ES-I3 (cell line): ENCODE measurements around the gene FAM53B.

ENCODE experiments used
- H3K36me3 ChIP-seq: 2 replicates; pipeline ENCODE4 v1.6.1; 2013; ENCODE audit warnings: mild to moderate bottlenecking, low read length, control low read depth, moderate library complexity; ENCODE audit not compliant: insufficient read depth
- H3K4me1 ChIP-seq: 2 replicates; pipeline ENCODE4 v1.6.1; 2013; ENCODE audit warnings: mild to moderate bottlenecking, control low read depth, low read length; ENCODE audit not compliant: insufficient read depth
- H3K9ac ChIP-seq: 2 replicates; pipeline ENCODE4 v1.6.1; 2013; ENCODE audit warnings: low read depth, mild to moderate bottlenecking, low read length, moderate library complexity
- H3K9me3 ChIP-seq: 2 replicates; pipeline ENCODE4 v1.6.1; 2013; ENCODE audit warnings: mild to moderate bottlenecking, low read length, moderate library complexity; ENCODE audit not compliant: control insufficient read depth, insufficient read depth

Gene FAM53B

GRCh38 chr10:124648738-124649137, 95.4 kb downstream of the FAM53B start:
- H3K9ac ChIP-seq, result no peak overlapping the region
- peaks cover 25% of the 10 kb centered on the region for H3K4me1 ChIP-seq
- H3K36me3 ChIP-seq, result no peaks in the 10 kb centered on the region
- H3K9me3 ChIP-seq, result no peaks in the 10 kb centered on the region

DNA sequence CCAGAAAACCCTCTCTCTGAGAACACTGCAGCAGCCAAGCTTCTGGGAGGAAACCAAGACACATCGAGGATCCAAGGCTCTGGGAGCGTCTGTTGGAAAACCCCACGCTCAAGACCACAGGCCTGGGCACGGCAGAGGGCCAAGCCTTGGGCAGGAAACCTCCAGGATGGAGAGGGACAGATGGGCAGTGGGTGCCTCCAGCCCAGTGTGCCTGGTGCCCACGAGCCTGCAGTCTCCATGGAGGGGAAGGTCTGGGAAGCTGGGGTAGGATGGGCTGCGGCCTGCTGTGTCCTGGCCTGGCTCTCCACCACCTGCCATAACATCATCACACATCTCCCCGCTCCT, 96.1 kb downstream of the FAM53B start:
- no peaks in the 10 kb centered on the region for H3K36me3 ChIP-seq
- H3K9me3 ChIP-seq, result no peaks in the 10 kb centered on the region
- H3K9ac ChIP-seq, result no peak overlapping the region
- peaks cover 25% of the 10 kb centered on the region for H3K4me1 ChIP-seq

DNA sequence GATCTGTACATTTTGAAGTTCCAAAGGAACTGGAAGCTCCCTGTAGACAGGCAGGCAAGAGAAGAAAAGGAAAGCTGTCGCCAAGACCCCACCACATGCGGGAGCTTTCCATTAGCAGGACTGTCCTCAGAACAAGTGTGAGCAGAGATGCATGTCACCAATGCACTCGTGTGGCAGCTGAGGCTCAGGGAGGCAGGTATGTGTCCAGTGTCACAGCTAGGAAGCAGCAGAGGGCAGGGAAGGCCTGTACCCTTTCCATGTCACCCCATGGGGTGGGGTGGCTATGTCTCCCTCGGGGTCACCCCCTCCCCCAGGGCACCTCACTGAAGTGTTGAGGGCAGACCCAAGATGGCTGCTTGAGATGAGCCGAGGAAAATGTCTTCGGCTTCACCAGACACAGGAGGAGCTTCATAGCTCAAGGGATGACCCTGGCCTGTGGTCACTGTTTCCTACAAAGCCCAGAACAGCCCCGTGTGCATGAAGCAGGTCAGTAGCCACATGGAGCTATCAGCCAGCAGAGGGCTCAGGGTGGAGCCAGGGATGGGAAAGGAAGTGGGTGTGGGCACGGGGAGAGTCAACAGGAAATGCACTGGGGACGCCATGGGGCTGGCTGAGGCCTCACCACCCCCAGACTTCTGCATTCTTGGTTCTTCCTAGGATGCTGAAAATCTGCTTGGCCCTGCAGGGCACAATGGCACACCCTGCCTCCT, 96.6 kb downstream of the FAM53B start:
- peaks cover 25% of the 10 kb centered on the region for H3K4me1 ChIP-seq
- H3K9ac ChIP-seq, result no peak overlapping the region
- no peaks in the 10 kb centered on the region for H3K36me3 ChIP-seq
- H3K9me3 ChIP-seq, result no peaks in the 10 kb centered on the region

DNA sequence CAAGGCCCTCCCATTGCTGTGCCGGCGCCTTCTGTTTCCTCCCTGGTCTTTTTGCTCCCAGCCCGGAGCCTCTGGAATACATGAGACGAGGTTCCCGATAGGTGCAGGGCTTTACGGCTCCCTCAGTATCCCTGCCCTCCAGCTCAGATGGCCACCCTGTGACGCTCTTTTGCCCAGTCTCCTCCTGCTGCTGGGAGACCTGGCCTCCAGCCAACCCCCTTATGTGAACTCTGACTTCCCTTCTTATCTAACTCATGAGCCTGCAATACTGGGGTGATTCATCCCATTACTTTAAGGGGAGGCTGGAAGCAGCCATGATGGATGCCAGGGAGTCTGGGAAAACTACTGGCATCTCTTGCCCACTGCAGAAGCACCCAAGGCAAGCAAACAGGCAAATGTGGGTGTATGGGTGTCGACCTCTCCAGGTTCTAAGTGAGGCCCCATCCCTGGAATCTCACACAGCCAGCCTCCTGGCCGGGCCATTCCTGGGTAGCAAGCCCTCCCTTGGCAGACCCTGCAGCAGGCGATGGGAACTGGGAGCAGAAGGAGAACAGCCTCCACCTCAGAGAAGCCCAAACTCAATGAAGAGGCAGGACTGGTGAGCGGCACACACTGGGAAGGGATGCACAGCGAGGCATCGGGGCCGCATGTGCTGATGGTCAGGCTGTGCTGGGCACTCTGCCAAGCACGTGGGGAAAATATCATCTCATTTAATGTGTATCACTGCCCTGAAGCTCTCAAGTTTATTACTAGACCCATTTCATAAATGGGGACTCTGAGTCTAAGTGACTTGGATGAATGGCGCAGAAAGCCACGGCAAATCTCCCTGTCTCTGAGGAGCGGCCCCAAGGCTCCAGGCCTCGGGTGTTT, 97.5 kb downstream of the FAM53B start:
- H3K9ac ChIP-seq, result no peak overlapping the region
- H3K4me1 ChIP-seq, result peaks cover 25% of the 10 kb centered on the region
- H3K9me3 ChIP-seq, result no peaks in the 10 kb centered on the region
- H3K36me3 ChIP-seq, result no peaks in the 10 kb centered on the region

DNA sequence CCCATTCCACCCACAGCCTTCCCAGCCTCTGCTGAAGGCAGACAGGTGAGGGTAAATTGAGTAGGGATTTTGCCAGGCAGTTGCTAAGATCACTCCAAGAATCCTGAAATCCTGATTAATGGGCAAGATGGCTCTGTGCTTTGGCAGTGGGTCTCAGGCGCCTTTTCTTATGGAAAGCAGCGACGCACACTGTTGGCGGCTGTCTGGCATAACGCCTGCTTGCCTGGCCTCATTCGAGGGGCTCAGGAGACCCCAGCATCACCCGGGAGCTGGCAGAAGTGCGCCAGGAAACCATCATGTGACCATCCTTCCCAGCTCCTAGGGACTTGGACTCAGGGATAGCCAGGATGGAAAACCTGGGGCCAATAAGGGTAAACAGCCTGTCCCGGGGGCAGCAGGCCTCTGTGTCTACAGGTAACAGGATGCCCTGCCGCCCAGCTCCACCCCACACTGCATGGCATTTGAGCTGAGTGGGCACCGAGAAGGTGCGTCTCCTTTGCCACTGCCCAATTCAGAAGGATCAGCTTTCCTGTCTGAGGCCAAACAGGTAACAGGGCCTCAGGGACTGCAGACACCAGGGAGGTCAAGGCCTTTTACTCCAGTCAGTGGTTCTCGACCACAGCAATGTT, 98.6 kb downstream of the FAM53B start:
- Histone ChIP-seq H3K36me3 (no peaks in the 10 kb centered on the region), H3K4me1 (peaks cover 15% of the 10 kb centered on the region), H3K9me3 (no peaks in the 10 kb centered on the region), H3K9ac (no peak overlapping the region)

- Histone ChIP-seq H3K9ac (no peak overlapping the region), H3K4me1 (peaks cover 9% of the 10 kb centered on the region; the same call in 1 of the 2 replicates)
These were observed 99.3 kb downstream of the FAM53B start for GRCh38 chr10:124644771-124645415.

DNA sequence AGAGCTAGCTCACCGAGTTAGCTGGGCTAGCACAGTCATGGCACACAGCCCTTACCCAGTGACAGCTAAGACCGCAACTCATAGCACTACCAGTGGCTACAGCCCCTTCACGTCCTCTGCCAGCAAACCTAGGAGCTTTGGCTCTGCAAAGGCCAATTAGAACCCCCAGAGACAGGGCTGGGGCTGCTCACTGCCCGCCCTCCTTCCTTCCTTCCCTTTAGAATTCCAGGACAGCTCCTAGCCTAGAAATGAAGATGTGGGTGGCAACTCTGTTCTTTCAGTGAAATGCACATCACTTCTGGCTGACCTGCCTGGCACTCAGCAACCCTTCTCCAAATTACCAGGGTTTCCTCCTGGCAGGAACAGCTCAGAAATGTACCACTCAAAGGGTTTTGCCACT, 99.9 kb downstream of the FAM53B start:
- H3K4me1 ChIP-seq, result peaks cover 9% of the 10 kb centered on the region; the same call in 1 of the 2 replicates
- H3K9me3 ChIP-seq, result no peaks in the 10 kb centered on the region
- H3K9ac ChIP-seq, result no peak overlapping the region
- H3K36me3 ChIP-seq, result no peaks in the 10 kb centered on the region

More at GRCh38 chr10:124644771-124645415, 99.3 kb downstream of the FAM53B start:
- Histone ChIP-seq H3K9me3 (no peaks in the 10 kb centered on the region), H3K36me3 (no peaks in the 10 kb centered on the region)

DNA sequence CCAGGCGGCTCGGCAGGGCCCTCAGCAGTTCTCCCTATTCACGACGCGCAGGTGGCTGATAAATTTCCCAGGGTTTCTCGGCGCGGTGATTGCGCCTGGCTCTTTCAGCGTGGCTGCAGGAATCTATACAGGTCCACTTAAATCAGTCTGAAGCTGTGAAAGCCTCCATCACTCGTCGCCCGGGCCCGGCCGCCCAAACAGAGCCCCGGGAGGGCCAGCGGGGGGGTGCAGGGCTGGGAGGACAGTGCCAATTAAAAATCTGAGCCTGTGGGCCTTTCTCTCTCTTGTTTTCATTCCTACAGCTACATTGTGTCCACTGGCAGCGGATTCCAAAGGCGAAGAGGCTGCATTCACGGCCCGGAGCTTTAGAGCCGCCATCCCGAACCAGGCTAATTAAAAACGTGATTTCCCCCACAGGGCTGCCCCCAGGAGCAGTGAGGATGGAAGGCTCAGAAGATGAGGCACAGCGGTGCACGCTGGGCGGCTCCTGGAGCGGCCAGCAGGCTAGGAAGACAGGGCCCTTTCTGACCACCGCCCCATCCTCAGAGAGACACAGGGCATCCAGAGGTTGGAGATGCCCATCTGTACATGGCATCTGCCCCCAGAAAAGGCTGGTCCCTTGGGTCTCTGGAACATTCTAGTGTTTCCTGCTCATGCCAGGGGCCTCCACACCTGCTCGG, 100.7 kb downstream of the FAM53B start:
- Histone ChIP-seq H3K9ac (no peak overlapping the region), H3K36me3 (no peaks in the 10 kb centered on the region), H3K9me3 (no peaks in the 10 kb centered on the region), H3K4me1 (peaks cover 9% of the 10 kb centered on the region; the same call in 1 of the 2 replicates)

GRCh38 chr10:124642088-124642710, 102.0 kb downstream of the FAM53B start:
- H3K9me3 ChIP-seq, result no peaks in the 10 kb centered on the region
- H3K9ac ChIP-seq, result no peak overlapping the region

GRCh38 chr10:124641282-124642087, 102.7 kb downstream of the FAM53B start:
- Histone ChIP-seq H3K4me1 (no peaks in the 10 kb centered on the region), H3K9me3 (no peaks in the 10 kb centered on the region), H3K36me3 (no peaks in the 10 kb centered on the region), H3K9ac (no peak overlapping the region)

More at GRCh38 chr10:124642088-124642710, 102.0 kb downstream of the FAM53B start:
- H3K36me3 ChIP-seq, result no peaks in the 10 kb centered on the region
- H3K4me1 ChIP-seq, result no peaks in the 10 kb centered on the region

GRCh38 chr10:124640538-124641231, 103.5 kb downstream of the FAM53B start:
- no peaks in the 10 kb centered on the region for H3K9me3 ChIP-seq
- no peaks in the 10 kb centered on the region for H3K36me3 ChIP-seq
- H3K9ac ChIP-seq, result no peak overlapping the region
- no peaks in the 10 kb centered on the region for H3K4me1 ChIP-seq

GRCh38 chr10:124640056-124640455, 104.1 kb downstream of the FAM53B start:
- H3K36me3 ChIP-seq, result no peaks in the 10 kb centered on the region
- no peak overlapping the region for H3K9ac ChIP-seq
- no peaks in the 10 kb centered on the region for H3K4me1 ChIP-seq
- H3K9me3 ChIP-seq, result no peaks in the 10 kb centered on the region
